Progenitor cell of endocrine pancreas (in vitro differentiated cells): Measurements from ENCODE around the gene PDP2. TPM values are rescaled to one million over a fixed set of nuclear protein-coding genes. Genes with fewer than 3 reads are reported as not detected.

Experiments used
- DNase-seq: peaks from one replicate; pipeline ENCODE4 v3.0.0; 2021; ENCODE audit warnings: low spot score; ENCODE audit not compliant: unreplicated experiment
- H3K27ac Mint-ChIP-seq: 2 replicates; pipeline ENCODE4 v1.8.0; 2021; ENCODE audit warnings: mild to moderate bottlenecking, moderate library complexity, mixed read lengths
- H3K27me3 Mint-ChIP-seq: 2 replicates; pipeline ENCODE4 v1.8.0; 2021; ENCODE audit warnings: mixed read lengths
- H3K36me3 Mint-ChIP-seq: 2 replicates; pipeline ENCODE4 v1.8.0; 2022; ENCODE audit warnings: mixed read lengths; ENCODE audit not compliant: insufficient read depth
- H3K4me1 Mint-ChIP-seq: 2 replicates; pipeline ENCODE4 v1.8.0; 2021; ENCODE audit warnings: low read depth, mixed read lengths
- H3K4me3 Mint-ChIP-seq: 2 replicates; pipeline ENCODE4 v1.8.0; 2021; ENCODE audit warnings: low read depth, mild to moderate bottlenecking, moderate library complexity, mixed read lengths
- H3K9me3 Mint-ChIP-seq: 2 replicates; pipeline ENCODE4 v1.8.0; 2021; ENCODE audit warnings: low read depth, mixed read lengths
- total RNA-seq: library from RNA; stranded (reverse); gene quantifications from 2 replicates; pipeline ENCODE4 v1.2.1, GENCODE V29; 2021
- TF ChIP-seq, protein P1 (sequence below): fragments of 200-600 bp; sonication (generic); IDR thresholded peaks from one replicate; pipeline ENCODE4 v1.5.0; 2021; ENCODE audit warnings: antibody characterized with exemption, mild to moderate bottlenecking; ENCODE audit not compliant: unreplicated experiment

PDP2 gene
- total RNA-seq, 1 donor from 2014 or later = 17.0 TPM

DNA sequence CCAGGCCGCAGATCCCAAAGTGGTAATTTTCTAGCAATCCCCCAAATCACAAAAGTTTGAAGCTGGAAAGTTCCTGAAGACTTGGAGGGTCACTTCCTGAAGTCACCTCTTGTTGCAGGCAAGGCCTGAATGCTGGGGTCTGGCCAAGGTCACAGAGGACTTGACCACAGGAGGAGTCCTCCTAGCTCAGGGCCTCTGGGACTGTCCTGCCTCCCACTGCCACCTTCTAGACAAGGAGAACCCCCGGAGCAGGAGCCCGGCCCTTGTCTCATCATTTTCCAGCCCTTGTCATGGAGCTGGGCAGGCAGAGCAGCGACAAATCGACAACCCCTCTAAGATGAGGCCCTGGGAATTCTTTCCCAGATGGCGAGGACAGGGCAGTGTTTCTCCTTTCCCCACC lies 38.0 kb downstream of the PDP2 start:
- Mint-ChIP-seq H3K27me3 (peaks cover 50% of the 10 kb centered on the region), H3K9me3 (no peaks in the 10 kb centered on the region), H3K4me1 (peaks cover 2% of the 10 kb centered on the region), H3K27ac (no peak overlapping the region), H3K4me3 (no peak overlapping the region), H3K36me3 (no peaks in the 10 kb centered on the region)
- DNase-seq = no peak
- TF ChIP-seq, protein P1, sequence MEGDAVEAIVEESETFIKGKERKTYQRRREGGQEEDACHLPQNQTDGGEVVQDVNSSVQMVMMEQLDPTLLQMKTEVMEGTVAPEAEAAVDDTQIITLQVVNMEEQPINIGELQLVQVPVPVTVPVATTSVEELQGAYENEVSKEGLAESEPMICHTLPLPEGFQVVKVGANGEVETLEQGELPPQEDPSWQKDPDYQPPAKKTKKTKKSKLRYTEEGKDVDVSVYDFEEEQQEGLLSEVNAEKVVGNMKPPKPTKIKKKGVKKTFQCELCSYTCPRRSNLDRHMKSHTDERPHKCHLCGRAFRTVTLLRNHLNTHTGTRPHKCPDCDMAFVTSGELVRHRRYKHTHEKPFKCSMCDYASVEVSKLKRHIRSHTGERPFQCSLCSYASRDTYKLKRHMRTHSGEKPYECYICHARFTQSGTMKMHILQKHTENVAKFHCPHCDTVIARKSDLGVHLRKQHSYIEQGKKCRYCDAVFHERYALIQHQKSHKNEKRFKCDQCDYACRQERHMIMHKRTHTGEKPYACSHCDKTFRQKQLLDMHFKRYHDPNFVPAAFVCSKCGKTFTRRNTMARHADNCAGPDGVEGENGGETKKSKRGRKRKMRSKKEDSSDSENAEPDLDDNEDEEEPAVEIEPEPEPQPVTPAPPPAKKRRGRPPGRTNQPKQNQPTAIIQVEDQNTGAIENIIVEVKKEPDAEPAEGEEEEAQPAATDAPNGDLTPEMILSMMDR = no peak

- TF ChIP-seq, protein P1 = no peak
- H3K9me3 Mint-ChIP-seq = no peaks in the 10 kb centered on the region
These were observed 38.7 kb downstream of the PDP2 start, which contains the start of gene CDH16 for GRCh38 chr16:66918803-66919568. TSS of gene CDH16 (minus strand) at chr16:66918885. CDS start at chr16:66918065, 820 bp downstream.

GRCh38 chr16:66919569-66920298 lies 39.4 kb downstream of the PDP2 start:
- H3K4me1 Mint-ChIP-seq = peaks cover 2% of the 10 kb centered on the region
- DNase-seq = no peak
- no peak overlapping the region for H3K27ac Mint-ChIP-seq
- no peaks in the 10 kb centered on the region for H3K9me3 Mint-ChIP-seq
- TF ChIP-seq, protein P1 = no peak
- no peak overlapping the region for H3K4me3 Mint-ChIP-seq
- no peaks in the 10 kb centered on the region for H3K36me3 Mint-ChIP-seq
- H3K27me3 Mint-ChIP-seq = peaks cover 57% of the 10 kb centered on the region

More at GRCh38 chr16:66918803-66919568, 38.7 kb downstream of the PDP2 start, which contains the start of gene CDH16:
- peaks cover 2% of the 10 kb centered on the region for H3K4me1 Mint-ChIP-seq
- no peak within 1 kb of the TSS for H3K4me3 Mint-ChIP-seq
- H3K27me3 Mint-ChIP-seq = peaks cover 56% of the 10 kb centered on the region
- DNase-seq = no peak
- no peak within 1 kb of the TSS for H3K27ac Mint-ChIP-seq
- no peaks in the 10 kb centered on the region for H3K36me3 Mint-ChIP-seq

GRCh38 chr16:66920299-66920590 lies 39.9 kb downstream of the PDP2 start:
- H3K4me3 Mint-ChIP-seq = no peak overlapping the region
- no peaks in the 10 kb centered on the region for H3K9me3 Mint-ChIP-seq
- H3K4me1 Mint-ChIP-seq = peaks cover 2% of the 10 kb centered on the region
- no peak for DNase-seq
- H3K27ac Mint-ChIP-seq = no peak overlapping the region
- no peaks in the 10 kb centered on the region for H3K36me3 Mint-ChIP-seq
- TF ChIP-seq, protein P1 = no peak
- H3K27me3 Mint-ChIP-seq = peaks cover 54% of the 10 kb centered on the region

DNA sequence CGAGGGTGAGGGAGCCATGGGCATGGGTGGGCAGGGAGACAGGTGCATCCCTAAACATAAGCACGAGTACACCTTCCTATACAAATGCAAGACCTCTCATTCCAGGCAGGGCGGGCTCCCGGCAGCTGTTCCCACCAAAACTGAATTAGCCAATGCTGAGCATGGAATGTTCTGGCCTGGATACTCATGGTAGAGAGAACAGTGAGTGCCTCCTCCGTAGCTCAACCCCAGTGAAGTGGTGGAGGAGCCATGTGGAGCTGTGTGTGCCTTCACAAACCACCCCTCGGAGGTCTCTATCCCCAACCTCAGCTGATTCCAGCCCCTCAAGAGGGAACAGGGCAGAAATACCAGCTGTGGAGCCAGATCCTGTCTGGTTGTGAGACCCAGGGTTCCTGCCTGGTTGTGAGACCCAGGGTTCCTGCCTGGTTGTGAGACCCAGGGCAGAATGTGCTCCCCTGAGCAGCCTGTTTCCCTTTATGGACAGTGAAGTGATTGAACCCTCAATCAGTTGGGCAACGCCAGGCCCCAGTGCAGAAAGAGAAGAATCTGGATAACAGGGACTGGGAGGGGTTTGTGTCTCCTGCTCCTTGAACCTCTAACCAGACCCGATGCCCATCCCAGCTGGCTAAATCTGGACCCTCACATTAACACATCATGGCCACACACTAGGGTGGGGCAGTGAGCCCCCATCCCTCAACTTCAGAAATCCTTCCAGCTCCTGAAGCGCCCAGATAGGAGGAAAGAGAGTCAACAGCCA lies 40.8 kb downstream of the PDP2 start:
- TF ChIP-seq, protein P1 = no peak
- Mint-ChIP-seq H3K9me3 (no peaks in the 10 kb centered on the region), H3K4me3 (no peak overlapping the region), H3K36me3 (no peaks in the 10 kb centered on the region), H3K27ac (no peak overlapping the region), H3K4me1 (peaks cover 2% of the 10 kb centered on the region), H3K27me3 (peaks cover 57% of the 10 kb centered on the region)
- no peak for DNase-seq
